M059J (cell line): ENCODE measurements around the gene RGS14. TPM values are rescaled to one million over a fixed set of nuclear protein-coding genes. Genes with fewer than 3 reads are reported as not detected.
"Not testable (repeated sequence)": the region's sequence is repeated elsewhere in the genome, so short reads cannot be mapped to it uniquely, and the experiment has no call there.

ENCODE experiments used
- DNase-seq: peaks from one replicate; pipeline ENCODE4 v3.0.0-alpha.2; 2012; ENCODE audit warnings: low read depth
- total RNA-seq: library from RNA; depleted of rRNA; stranded (reverse); fragments of >200 nt; shearing (Covaris generic); gene quantifications from 2 replicates; pipeline ENCODE4 v1.2.3, GENCODE V29; 2014

Gene RGS14
- total RNA-seq, 1 experiment from 2014 or later = 11.5 TPM

GRCh38 chr5:177349762-177350161, 8.0 kb upstream of the RGS14 start:
- DNase-seq = no peak

- no peak for DNase-seq
These were observed 6.8 kb upstream of the RGS14 start for GRCh38 chr5:177350776-177351391.

- DNase-seq = peak; percentile 95
These were observed 6.1 kb upstream of the RGS14 start, which contains the start of gene LMAN2 for GRCh38 chr5:177351392-177352329. TSS of gene LMAN2 (minus strand) at chr5:177351668. CDS start at chr5:177351647, 21 bp downstream.

GRCh38 chr5:177353093-177353492, 4.6 kb upstream of the RGS14 start:
- DNase-seq = no peak

GRCh38 chr5:177354256-177354655, 3.5 kb upstream of the RGS14 start:
- DNase-seq = no peak

GRCh38 chr5:177354711-177355110, 3.0 kb upstream of the RGS14 start:
- DNase-seq = no peak

GRCh38 chr5:177355162-177355867, 2.4 kb upstream of the RGS14 start:
- DNase-seq = no peak

- no peak for DNase-seq
These were observed 1.9 kb upstream of the RGS14 start for GRCh38 chr5:177355868-177356168.

- no peak for DNase-seq
These were observed 978 bp upstream of the RGS14 start for GRCh38 chr5:177356746-177357145.

- DNase-seq = no peak
These were observed 622 bp upstream of the RGS14 start for GRCh38 chr5:177357146-177357458.

- DNase-seq = no peak
These were observed 671 bp downstream of the RGS14 start for GRCh38 chr5:177358370-177358819.

- DNase-seq = no peak
These were observed 1.7 kb downstream of the RGS14 start for GRCh38 chr5:177359451-177359851.

- no peak for DNase-seq
These were observed 2.1 kb downstream of the RGS14 start for GRCh38 chr5:177359860-177360259.

- not testable (repeated sequence) for DNase-seq
These were observed 3.0 kb downstream of the RGS14 start for GRCh38 chr5:177360740-177361139.

- no peak for DNase-seq
These were observed 3.9 kb downstream of the RGS14 start for GRCh38 chr5:177361418-177362291.

GRCh38 chr5:177362292-177362609, 4.5 kb downstream of the RGS14 start:
- DNase-seq = no peak

- no peak for DNase-seq
These were observed 5.1 kb downstream of the RGS14 start for GRCh38 chr5:177362610-177363507.

- DNase-seq = no peak
These were observed 5.8 kb downstream of the RGS14 start for GRCh38 chr5:177363565-177363964.

- peak; percentile 43 for DNase-seq
These were observed 6.6 kb downstream of the RGS14 start for GRCh38 chr5:177364159-177364962.
